NCI-H1694 (cell line): Measurements from ENCODE around the gene CRELD2.

Experiments
- DNase-seq: peaks from one replicate; lab custom pipeline; 2025; lab: John Stamatoyannopoulos, UW

Gene CRELD2

DNA sequence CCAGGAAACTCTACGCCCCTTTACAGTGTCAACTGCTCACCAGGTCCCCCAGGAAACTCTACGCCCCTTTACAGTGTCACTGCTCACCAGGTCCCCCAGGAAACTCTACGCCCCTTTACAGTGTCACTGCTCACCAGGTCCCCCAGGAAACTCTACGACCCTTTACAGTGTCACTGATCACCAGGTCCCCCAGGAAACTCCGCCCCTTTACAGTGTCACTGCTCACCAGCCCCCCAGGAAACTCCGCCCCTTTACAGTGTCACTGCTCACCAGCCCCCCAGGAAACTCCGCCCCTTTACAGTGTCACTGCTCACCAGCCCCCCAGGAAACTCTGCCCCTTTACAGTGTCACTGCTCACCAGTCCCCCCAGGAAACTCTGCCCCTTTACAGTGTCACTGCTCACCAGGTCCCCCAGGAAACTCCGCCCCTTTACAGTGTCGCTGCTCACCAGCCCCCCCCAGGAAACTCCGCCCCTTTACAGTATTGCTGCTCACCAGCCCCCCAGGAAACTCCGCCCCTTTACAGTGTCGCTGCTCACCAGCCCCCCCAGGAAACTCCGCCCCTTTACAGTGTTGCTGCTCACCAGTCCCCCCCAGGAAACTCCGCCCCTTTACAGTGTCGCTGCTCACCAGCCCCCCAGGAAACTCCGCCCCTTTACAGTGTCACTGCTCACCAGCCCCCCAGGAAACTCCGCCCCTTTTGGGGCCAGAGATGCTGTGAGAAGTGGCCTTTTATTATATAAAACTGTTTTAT is 26.8 kb downstream of the CRELD2 start:
- DNase-seq = peak; percentile 93

GRCh38 chr22:49946612-49947295 is 28.3 kb downstream of the CRELD2 start:
- no peak for DNase-seq

- DNase-seq = no peak
These were observed 28.8 kb downstream of the CRELD2 start for GRCh38 chr22:49947296-49947622.

- no peak for DNase-seq
These were observed 29.9 kb downstream of the CRELD2 start for GRCh38 chr22:49948116-49948957.

DNA sequence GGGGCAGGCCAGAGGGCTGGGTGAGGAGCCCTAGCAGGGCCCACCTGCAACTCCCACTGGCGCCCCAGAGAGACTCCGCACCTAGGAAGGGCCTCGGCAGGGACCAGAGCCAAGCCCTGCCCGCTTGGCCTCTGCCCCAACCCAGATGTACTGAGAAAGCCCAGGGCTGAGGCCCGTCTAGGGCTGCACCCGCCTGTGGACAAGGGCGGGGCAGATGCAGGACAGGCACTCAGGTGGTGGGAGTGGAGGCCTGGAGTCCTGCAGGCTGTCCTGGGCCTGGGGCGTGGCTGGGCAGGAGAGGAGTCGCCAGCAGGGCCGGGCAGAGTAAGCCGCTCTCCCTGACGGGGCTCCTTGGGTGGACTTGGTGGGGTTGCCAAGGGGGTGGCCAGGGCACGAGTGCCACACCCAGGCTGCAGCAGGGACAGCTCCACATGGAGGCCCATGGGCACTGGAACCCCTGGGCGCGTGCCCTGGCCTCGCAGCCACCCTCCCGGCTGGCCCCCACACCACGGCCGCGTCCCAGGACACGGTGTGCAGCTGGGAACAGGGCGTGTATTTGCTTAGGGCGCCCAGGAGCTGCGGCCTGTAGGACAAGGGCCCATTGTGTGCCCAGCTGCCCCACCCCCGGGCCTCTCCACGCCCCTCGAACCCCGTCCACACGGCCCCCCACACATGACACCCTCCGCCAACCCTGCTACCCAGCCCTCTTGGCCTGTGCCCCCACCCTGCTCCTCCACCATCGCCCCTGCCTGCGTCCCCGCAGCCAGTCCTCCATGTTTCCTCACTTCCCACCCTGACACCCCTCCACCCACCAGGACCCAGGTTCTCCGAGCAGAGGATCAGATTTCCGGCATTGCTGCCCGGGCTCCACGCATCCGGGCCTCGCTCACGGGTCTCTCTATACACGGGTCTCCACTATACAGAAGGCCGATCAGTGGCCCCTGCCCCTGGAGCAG is 30.8 kb downstream of the CRELD2 start:
- no peak for DNase-seq

DNA sequence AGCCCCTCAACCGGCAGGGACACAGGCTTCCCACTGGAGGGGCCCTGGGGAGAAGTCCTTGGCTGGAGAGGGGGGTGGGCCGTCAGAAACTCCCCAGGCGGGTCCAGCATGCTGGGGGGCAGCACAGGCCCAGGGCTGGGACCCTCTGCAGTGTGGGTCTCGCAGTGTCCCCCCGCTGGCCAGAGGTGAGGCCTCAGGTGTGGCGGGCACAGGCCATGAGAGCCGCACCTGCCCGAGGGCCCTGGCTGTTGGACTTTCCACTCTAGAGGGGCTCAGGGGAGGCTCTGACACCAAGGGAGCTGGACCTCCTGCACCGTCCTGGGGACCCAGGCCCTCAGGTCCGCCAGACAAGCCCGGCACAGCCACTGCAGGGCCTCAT is 31.5 kb downstream of the CRELD2 start:
- no peak for DNase-seq

- no peak for DNase-seq
These were observed 32.1 kb downstream of the CRELD2 start for GRCh38 chr22:49950396-49950994.

GRCh38 chr22:49951000-49951677 is 32.7 kb downstream of the CRELD2 start:
- no peak for DNase-seq

DNA sequence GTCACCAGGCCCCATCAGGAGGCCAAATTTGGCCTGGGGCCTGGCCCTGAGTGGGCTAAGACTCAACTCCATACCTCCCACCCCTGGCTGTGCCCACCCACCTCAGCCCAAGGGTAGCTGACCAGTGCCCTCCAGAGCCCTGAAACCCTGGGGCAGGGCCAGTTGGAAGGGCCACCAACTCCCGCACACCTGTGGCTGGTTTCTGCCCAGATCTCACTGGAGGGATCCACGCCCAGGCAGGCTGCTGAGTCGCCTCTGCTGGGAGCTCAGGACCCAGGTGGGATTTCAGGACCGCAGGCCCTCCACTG is 33.2 kb downstream of the CRELD2 start:
- no peak for DNase-seq

DNA sequence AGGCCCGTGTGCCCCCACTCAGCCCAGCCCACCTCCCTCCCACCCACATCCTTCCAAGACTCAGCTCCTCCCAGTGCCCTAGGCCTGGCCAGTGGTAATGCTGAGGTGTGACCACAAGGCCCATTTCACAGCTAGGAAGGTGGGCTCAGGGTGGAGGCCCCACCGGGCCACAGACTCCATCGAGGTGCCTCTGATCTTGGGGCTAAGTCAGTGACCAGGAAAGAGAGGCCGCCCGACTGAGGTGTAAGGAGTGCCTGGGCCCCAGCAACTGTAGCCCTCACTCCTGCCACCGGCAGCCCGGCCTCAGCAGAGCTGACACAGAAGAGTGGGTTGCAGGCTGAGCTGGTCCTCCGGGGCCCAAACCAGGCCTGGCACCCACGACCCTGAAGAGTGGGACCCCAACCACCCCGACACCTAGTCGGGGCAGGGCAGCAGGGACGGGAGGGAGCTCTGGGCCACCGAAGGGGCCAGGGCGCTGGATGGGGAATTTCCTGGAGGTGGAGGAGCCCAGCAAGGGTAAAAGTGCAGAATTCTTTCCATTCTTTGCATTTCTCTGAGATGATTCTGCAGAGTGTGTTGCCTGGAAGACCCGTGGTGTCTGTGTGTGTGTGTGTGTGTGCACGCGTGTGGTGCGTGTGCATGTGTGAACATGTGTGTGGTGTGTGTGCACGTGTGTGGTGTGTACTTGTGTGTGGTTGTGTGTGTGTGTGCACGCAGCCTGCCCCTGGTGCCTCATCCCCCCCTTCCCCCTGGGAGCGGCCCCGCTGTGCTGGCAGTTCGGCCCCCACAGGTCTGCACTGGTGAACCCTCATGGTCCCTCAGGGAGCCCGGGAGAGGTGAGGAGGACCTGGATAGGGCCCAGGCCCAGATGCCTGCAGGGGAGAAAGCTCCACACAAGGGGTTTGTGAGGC is 33.8 kb downstream of the CRELD2 start:
- DNase-seq = no peak

DNA sequence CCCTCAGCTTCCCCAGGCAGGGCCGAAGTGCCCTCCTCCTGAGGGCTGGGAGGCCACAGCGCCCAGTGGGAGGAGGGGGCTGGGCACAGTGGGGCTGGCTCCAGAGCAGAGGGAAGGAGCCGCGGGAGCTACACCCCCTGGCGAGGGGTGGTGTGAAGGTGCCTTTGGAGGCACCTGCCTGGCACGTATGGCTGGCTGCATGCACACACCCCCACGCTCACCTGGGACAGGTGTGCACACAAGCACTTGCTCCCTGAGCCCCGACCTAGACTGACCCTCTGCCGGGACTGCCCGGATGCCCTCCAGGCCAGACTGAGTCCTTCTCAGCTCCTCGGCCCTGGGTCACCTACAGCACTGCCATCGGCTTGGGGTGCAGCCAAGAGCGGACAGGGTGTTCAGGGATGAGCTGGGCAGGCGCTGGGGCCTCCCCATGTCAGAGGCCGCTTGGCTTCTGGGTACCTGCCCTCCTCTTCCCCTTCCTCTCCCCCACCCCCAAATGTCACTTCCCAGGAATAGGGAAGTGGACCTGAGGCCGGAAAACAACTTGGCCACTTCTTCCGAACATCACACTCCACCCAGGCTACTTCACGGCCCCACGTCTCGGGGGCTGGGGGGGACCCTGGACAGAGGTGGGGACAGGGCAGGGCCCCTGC is 34.7 kb downstream of the CRELD2 start:
- no peak for DNase-seq

- DNase-seq = no peak
These were observed 35.4 kb downstream of the CRELD2 start for GRCh38 chr22:49953680-49954344.

DNA sequence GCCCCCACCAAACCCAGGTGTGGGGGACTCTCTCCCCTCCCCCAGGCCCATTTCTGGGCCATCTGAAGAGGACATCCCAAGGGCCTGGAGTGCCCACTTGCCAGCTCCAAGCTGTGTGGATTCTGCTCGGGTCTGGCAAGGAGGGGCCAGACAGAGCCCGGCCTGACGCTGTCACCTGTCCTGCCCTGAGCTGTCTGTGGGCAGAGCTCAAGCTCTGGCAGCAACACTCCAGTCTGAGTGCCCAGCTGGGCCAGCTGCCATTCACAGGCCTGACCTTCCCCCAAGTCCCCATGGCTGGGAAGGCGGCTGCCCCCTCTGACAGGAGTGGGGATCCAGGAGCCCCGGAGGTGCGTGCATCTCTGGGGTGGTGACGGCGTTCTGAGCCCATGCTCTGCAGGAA is 35.9 kb downstream of the CRELD2 start:
- no peak for DNase-seq

GRCh38 chr22:49954991-49955580 is 36.7 kb downstream of the CRELD2 start:
- DNase-seq = no peak

GRCh38 chr22:49955581-49956417 is 37.4 kb downstream of the CRELD2 start:
- no peak for DNase-seq

DNA sequence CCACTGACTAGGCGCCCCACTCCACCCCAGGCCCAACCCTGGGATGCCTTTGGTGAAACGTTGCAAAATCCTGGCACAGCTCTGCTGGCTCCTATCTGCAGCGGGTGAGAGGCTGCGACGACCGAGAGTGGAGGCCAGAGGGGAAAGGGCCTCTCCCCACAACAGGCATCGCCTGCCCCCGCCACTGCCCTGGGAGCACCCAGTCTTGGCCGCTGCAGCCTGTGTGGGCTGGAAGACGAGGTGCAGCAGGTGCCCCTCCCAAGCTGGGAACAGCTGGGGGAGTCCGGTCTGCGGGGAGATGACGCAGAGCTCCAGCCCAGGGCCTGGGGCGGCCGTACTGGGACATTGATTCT is 38.0 kb downstream of the CRELD2 start:
- no peak for DNase-seq
